GM21423 (cell line): Measurements from ENCODE around the gene ZDHHC18.
"Not testable (repeated sequence)": the region's sequence is repeated elsewhere in the genome, so short reads cannot be mapped to it uniquely, and the experiment has no call there.

Source experiments
- ATAC-seq: cut with Tn5 transposase; IDR thresholded peaks from one replicate; pipeline ENCODE4 v1.9.1; 2021; ENCODE audit warnings: mild to moderate bottlenecking, moderate library complexity; ENCODE audit not compliant: unreplicated experiment

Gene ZDHHC18

GRCh38 chr1:26791148-26791547, 35.3 kb upstream of the ZDHHC18 start:
- ATAC-seq: no peak

DNA sequence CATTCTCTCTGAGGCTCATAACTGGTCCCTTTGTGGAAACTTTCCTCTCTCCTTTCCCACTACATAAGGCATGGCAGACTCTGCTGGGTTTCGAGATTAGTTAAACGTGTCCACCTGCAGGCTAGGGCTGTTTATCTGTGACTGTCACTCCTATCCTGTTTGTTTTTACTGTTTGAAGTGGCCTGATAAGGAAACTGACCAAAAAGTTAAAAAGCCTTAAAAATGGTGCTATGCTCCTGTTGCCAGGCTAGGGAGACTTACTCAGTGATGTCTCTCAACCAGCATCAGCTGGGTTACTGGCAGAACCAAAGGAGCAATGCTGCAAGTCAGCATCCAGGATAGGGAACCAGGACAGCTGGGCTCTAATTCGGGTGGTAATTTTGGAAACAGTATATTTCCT, 34.9 kb upstream of the ZDHHC18 start:
- no peak for ATAC-seq

GRCh38 chr1:26792924-26793323, 33.6 kb upstream of the ZDHHC18 start:
- ATAC-seq: no peak

GRCh38 chr1:26794391-26794790, 32.1 kb upstream of the ZDHHC18 start:
- ATAC-seq: no peak

DNA sequence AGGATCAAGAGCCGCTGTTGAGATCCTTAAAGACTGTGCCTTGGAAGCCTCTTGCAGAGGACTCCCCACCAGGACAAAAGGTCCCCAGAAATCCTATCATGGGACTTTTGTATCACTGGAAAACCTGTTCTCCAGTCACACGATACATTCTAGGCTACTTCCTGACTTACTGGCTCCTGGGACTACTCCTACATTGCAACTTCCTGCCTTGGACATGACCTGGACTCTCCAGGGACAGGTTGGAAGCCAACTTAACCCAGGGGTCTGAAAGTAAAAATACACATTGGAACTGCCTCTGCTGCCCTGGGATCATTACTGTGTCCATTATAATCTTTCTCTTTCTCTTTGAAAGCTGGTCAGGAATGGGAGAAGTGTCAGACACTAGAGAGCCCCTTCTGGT, 28.9 kb upstream of the ZDHHC18 start:
- no peak for ATAC-seq

DNA sequence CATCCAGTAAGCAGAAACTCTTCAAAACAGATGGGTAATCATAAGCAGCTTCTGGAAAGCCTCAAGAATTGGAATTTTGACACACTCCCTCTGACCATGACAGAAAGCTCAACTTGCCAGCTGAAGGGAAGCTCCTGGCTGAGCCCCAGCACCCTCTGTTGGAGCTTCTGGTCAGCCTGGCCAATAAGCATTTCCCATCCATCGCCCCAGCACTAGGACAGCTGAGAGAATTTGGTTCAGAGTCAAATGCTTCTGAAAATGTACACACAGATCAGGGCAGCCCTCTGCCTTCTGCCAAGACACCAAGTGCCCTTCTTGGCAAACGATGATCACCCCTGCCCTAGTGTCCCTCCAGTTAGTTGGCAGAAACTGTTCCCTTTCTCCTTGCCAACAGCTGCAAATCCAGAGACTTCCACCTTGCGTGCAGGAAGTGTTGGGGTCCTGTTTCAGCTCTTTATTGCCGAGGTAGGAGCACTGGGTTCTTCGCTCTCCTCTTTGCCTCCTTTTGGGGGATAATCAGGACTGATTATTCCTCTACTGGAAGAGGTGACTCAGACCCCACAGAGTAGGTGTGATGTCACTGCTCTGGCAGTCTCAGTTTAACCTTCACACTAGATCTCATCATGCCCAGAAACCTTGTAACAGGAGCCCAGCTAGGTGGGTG, 26.9 kb upstream of the ZDHHC18 start:
- no peak for ATAC-seq

GRCh38 chr1:26803932-26804331, 22.6 kb upstream of the ZDHHC18 start:
- ATAC-seq: not testable (repeated sequence)

GRCh38 chr1:26810105-26810504, 16.4 kb upstream of the ZDHHC18 start:
- not testable (repeated sequence) for ATAC-seq

- no peak for ATAC-seq
These were observed 15.4 kb upstream of the ZDHHC18 start for GRCh38 chr1:26811057-26811456.

DNA sequence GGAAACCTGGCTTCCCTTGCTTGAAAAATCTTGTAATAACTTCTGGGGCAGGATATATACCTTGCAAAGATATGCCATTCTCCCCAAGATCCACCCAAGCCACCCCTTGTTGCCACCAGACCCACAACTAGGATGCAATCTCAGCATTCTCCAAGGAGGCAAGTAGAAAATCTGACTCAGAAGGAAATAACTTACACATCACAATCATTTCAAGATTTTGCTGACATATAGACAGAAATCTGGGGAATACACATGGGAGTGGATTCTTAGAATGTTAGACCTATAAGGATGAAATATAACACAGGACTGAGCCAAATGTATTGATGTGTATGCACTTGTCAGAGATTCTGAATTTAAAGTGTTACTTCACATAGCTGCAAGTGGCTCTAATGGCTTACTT, 14.8 kb upstream of the ZDHHC18 start:
- no peak for ATAC-seq

DNA sequence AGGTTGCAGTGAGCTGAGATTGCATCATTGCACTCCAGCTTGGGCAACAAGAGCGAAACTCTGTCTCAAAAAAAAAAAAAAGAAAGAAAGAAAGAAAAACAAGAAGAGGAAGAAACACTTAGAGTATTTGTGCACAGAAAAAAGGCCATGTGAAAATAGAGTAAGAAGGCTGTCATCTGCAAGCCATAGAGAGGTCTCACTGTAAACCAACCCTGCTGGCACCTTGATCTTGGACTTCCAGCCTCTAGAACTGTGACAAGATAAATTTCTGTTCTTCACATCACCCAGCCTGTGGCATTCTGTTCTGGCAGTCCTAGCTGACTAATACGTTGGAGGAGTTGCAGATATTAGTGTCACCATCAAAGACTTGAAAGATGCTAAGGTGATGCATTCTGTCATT, 12.1 kb upstream of the ZDHHC18 start:
- ATAC-seq: no peak

GRCh38 chr1:26814893-26815292, 11.6 kb upstream of the ZDHHC18 start:
- no peak for ATAC-seq

GRCh38 chr1:26820784-26821269, 5.7 kb upstream of the ZDHHC18 start:
- peak; percentile 89 for ATAC-seq

GRCh38 chr1:26822737-26823395, 3.6 kb upstream of the ZDHHC18 start:
- ATAC-seq: no peak

DNA sequence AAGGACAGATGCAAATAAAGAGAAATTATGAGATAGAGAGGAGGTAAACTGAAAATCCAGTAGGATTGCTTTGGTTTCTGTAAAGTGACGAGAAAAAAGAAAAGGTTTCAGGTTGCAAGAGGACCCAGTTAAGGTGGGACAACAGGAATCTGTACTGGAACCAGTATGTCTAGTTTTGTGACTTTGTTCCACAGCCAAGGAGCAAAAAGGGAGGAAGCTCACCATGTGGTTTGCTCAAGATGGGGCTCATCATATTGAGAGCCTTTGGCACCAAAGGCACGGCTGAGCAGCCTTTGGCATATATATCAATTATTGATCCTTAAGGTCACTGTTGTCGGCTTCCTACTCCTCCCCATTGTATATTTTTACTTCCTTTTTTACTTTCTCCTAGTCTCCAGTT, 1.8 kb upstream of the ZDHHC18 start:
- no peak for ATAC-seq

DNA sequence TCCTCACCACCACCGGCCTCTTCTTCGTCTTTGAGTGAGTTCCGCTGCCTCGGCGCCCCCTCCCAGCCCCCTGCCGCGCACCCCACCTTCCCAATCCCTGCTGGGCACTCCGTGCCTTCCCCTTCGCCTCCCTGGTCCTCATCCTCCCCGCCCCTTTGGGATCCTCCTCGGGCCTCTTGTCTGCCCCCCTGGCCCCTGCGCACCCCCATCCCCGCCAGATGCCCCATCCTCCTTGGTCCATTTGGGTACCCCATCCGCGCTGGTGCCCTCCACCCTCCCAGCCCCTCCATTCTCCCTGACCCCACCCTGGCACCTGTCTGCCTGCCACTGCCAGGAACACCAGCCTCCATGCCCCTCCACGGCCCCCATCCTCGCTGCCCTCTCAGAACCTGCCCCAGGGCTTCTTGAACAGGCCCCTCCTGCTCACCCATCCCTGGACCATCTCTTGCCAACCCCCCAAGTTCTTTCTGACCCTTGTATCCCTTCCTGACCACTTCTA, 667 bp downstream of the ZDHHC18 start:
- no peak for ATAC-seq

DNA sequence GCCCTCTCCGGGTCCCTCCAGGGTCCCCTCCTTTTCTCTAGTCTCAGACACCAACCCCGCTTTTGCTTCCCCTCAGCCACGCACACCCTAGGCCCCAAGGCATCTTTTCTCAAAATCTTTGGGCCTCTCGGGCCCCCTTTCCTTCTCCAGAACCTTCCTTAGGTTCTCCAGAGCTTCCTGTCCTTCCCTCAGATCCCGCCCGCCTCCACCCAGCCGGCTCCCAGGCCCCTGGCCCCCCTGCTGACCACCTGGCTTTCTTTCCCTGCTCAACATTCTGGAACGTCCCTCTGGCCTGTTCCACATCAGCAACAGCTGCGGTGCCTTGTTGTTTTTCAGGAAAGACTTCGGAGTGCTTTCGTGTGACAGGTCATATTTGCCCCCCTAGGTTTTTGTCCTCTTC, 1.2 kb downstream of the ZDHHC18 start:
- ATAC-seq: no peak

DNA sequence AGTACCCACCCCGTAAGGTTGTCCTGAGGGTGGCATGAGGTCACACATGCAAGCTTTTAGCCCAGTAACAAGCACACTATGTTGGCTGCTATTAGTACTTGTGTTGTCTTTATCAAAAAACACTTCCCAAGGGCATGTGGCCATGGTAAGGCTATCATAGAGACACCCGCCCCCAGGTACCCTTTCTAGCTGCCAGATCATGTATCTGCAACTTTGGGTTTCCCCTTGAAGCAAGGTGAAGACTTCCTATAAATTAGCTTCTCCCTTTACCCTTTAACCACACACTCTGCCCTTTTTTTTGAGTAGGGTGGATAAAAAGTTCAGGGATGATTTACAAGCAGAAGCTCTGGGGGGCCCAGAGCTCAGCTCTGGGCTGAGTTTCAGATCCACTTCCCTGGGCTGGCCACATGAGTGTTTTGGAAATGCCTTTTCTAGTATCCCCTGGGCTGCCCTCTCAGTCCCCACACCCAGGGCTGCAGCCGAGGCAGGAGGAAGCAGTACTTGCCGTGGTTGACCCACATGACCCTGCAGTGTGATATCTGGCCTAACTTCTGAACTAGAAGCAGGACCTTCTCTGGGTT, 2.0 kb downstream of the ZDHHC18 start:
- ATAC-seq: no peak

GRCh38 chr1:26829184-26829911, 2.9 kb downstream of the ZDHHC18 start:
- no peak for ATAC-seq

DNA sequence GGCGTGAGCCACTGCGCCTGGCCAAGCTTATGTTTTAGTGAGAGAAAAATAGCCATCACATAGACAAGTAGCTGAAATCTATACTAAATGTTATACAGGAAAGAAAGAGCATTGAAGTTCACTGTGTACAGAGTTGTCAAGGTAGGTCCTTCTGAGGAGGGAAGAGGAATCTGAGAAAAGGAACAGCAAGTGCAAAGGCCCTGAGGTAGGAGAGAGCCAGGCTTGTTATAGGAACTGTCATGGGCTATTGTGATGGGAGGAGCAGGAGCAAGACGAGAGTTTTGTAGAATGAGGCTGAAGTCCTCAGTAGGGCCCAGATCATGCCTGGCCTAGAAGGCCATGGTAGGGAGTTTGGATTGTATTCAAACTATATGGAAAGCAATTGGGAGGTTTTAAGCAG, 4.6 kb downstream of the ZDHHC18 start:
- no peak for ATAC-seq

- ATAC-seq: no peak
These were observed 5.2 kb downstream of the ZDHHC18 start for GRCh38 chr1:26831546-26832248.
